GM08714 (cell line): ENCODE data around the gene WNK4.
A peak's percentile ranks its signal among the peaks of the same experiment; 100 is the strongest.
"Not testable (repeated sequence)": the region's sequence is repeated elsewhere in the genome, so short reads cannot be mapped to it uniquely, and the experiment has no call there.

Source experiments
- H3K4me3 ChIP-seq: fragments of 200-500 bp; sonication (Bioruptor generic); 2 replicates; pipeline ENCODE4 v1.5.1; 2014; ENCODE audit warnings: mild to moderate bottlenecking, low read length, inconsistent platforms
- ZNF274 ChIP-seq: IDR thresholded peaks from 2 replicates; pipeline ENCODE4 v1.6.1; 2012; ENCODE audit warnings: mild to moderate bottlenecking, low read depth, low read length

WNK4 gene

DNA sequence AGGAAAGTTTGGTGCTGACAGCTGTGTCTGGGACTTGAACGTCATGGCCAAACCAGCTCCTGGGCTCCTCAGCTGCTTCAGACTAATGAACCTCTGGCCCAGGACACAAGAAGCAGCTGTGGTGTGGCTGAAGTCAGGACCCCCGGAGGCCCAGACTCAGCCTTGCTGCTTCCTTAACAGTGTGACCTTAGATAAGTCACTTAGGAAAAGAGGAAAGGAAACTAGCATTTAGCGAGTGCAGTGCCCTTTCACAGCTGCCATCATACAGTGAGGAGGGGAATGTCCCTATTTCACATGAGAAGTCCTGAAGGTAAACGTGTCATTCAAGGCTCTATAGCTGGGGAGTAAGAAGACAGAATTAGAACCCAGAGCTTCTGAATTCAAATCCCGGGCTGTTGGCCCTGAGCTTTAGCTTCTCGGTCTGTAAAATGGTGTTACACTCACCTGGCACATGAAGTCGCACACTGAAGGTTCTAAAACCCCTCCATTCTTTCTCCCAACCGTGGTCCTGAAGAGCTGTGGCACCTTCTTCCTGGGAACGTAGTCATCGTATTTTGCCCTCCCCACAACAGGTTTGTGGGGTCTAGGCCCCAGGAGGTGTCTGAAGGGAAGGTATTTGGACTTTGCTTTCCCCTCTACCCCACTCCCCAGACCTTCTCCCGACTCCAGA, 20.3 kb upstream of the WNK4 start:
- no peak overlapping the region for H3K4me3 ChIP-seq
- TF ChIP-seq ZNF274: no peak

- TF ChIP-seq ZNF274: no peak
- peak within 1 kb of the TSS; percentile 5; the same call in 1 of the 2 replicates for H3K4me3 ChIP-seq
Observed at GRCh38 chr17:42760652-42761581, 19.5 kb upstream of the WNK4 start, which contains the start of gene RAMP2. RAMP2 (plus strand) TSS chr17:42761227; CDS start chr17:42761262, 35 bp downstream.

DNA sequence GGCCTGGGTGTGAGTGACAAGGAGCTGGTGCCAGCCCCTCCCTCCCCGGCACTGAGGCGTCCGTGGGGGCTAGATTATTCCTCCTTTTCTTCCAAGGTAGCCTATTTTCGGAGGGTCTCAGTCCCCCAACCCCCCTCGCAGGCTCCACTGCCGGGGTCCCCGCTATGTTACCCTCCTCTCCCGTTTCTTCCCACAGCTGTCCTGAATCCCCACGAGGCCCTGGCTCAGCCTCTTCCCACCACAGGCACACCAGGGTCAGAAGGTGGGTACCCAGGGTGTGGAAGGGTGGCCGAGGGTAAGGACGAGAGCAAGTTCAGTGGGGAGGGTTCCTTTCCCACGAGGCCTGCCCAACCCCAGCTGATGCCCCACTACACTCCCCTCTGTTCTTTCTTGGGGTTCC, 18.8 kb upstream of the WNK4 start:
- TF ChIP-seq ZNF274: no peak
- no peak overlapping the region; the same call in 1 of the 2 replicates for H3K4me3 ChIP-seq

DNA sequence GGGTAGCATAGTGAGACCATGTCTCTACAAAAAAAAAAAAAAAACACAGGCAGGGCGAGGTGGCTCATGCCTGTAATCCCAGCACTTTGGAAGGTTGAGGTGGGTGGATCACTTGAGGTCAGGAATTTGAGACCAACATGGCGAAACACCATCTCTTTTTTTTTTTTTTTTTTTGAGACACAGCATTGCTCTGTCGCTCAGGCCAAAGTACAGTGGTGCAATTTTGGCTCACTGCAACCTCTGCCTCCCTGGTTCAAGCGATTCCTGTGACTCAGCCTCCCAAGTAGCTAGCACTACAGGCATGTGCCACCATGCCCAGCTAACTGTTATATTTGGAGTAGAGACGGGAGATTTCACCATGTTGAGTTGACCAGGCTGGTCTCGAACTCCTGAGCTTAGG, 14.3 kb upstream of the WNK4 start:
- no peak overlapping the region for H3K4me3 ChIP-seq
- TF ChIP-seq ZNF274: no peak

DNA sequence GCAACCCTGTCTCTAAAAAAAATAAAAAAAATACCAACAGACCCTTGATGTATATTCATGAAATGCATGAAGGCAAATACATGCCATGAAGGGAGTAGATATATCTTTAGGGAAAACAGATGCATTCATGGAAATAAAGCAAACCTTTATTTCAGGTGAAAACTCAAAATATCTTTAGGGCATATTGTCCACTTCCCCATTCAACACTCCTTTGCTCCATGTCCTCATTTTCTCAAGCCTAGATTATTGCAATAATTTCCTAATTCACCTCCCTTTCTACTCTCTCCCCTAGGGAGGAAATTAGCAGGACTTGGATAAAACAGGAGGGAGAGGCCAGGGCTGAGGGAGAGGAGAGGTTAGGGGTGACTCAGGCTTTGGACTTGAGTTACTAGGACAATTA, 12.9 kb upstream of the WNK4 start:
- no peak overlapping the region for H3K4me3 ChIP-seq
- no peak for TF ChIP-seq ZNF274

DNA sequence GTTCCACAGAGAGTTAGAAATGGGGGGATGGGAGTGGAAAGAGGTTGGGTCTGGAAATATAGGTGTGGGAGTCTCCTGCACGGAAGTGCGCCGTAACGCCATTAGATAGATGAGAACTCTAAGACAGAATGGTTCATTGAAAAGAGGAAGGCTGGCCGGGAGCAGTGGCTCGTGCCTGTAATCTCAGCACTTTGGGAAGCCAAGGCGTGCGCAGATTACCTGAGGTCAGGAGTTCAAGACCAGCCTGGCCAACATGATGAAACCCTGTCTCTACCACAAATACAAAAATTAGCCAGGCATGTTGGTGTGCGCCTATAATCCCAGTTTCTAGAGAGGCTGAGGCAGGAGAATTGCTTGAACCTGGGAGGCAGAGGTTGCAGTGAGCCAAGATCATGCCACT, 12.4 kb upstream of the WNK4 start:
- not testable (repeated sequence) for H3K4me3 ChIP-seq

GRCh38 chr17:42769964-42770363, 10.4 kb upstream of the WNK4 start:
- H3K4me3 ChIP-seq: not testable (repeated sequence)

DNA sequence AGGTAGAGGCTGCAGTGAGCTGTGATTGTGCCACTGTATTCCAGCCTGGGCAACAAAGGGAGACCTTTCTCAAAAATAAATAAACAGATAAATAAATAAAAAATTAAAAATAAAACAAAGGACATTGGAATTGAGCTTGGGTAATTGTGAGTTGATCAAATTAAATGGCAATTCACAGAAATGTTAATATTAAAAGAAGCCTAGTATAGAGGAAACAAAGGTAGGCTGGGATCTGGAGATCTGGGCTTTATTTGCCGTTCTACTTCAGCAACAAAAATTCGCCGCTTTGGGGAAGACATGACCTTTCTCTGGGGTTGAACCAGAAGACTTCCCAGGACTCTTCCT, 7.5 kb upstream of the WNK4 start:
- H3K4me3 ChIP-seq: peak overlapping the region; percentile 72

DNA sequence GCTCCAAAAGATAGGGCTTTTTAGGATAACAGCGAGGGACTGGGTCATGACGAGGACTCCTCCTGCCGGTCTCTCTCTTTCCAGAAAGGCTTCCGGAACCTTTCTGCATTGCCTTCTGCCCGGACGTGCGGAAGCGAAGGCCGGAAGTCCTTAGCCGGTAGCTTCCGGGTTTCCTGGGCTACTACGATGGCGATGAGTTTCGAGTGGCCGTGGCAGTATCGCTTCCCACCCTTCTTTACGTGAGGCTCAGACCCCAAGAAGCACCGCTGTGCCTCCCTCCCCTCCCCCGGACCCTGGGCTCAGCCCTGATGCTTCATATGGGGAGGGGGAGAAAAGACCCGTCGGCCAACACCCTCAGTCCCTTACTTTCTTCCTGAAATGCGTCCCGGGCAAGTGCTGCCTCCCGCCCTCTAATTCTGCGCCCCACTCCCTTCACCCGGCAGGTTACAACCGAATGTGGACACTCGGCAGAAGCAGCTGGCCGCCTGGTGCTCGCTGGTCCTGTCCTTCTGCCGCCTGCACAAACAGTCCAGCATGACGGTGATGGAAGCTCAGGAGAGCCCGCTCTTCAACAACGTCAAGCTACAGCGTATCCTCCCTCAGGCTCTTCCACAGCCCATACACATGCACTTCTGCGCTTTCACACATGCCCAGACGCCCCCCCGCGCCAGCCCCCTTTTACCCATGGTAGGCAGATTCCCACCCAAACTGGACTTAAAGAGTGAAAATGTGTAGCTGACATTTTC, 6.9 kb upstream of the WNK4 start, which contains the start of gene VPS25:
Gene VPS25 (plus strand): TSS at position 160 of the 746 bp plus-strand sequence. CDS start 27 bp downstream, at position 187.
- TF ChIP-seq ZNF274: no peak
- peak within 1 kb of the TSS; percentile 72 for H3K4me3 ChIP-seq

More for the DNA sequence above, 7.5 kb upstream of the WNK4 start:
- TF ChIP-seq ZNF274: no peak

- TF ChIP-seq ZNF274: no peak
- H3K4me3 ChIP-seq: peak overlapping the region; percentile 72
Observed at GRCh38 chr17:42774066-42774745, 6.2 kb upstream of the WNK4 start.

DNA sequence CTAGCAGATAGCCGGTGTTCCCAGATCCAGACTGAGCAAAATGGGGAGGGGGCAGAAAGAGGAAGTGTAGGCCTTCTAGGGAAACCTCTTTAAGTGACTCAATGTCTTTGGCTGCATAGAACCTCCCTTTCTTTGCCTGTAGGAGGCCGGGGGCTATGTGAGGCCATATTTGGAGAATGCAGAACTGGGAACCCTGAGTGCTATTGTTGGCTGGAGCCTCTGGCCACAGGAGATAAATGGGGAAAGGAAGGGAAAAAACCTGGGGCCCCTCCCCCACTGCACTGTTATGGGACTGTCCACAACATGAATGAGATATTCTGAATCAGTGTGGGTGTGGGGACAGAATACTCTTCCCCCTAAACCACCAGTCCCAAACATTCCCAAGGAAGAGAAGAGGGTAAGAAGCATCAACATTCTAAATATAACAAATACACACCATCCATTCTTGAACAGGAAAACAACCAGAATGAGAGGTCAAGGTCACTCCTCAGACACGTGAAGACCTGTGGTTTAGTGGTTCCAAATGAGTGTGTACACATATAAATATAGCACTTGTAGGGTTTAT, 4.8 kb upstream of the WNK4 start:
- no peak overlapping the region for H3K4me3 ChIP-seq
- no peak for TF ChIP-seq ZNF274

DNA sequence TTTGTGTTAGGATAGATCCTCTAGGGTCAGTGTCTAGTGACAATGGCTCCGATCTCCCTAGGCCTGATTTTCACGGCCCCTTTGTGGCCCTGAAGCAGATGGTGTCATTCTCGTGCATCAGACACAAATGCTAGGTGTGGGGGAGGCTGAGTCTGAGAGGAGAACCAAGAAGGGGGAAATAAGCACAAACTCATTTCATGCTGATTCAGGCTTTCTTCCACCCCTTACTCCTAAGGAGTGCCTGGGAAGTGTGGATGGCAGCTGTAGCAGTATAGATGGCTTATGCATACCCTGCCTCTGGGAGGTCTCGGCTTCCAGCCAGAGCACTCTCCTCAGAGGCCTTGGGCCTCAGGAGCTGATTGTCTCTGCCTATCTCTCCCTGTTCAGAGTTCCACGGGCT, 1.8 kb upstream of the WNK4 start:
- H3K4me3 ChIP-seq: no peak overlapping the region
- no peak for TF ChIP-seq ZNF274

DNA sequence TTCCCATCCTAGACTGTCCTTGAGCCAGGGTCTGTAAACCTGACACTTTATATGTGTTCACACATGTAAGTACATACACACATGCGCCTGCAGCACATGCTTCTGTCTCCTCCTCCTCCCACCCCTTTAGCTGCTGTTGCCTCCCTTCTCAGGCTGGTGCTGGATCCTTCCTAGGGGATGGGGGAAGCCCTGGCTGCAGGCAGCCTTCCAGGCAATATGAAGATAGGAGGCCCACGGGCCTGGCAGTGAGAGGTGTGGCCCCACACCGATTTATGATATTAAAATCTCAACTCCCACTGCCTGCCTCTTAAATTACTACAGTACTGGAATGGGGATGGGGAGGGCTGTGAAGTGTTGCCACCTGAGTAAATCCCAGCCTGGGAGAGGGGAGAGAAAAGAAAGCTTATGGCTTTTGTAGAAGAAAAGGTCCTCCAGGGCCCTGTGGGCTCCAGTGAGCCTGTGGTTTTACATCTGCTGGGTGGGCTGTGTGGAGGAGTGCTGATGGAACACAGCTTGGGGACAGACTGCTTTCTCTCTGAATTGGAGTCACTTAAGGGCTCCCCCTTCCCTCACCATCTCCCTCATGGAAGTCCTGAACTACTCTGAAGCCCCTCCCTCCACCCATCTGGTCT, 990 bp upstream of the WNK4 start:
- no peak overlapping the region for H3K4me3 ChIP-seq
- no peak for TF ChIP-seq ZNF274
